Measurements from ENCODE around the gene WWTR1.

- TF ChIP-seq CTCF (IDR thresholded peaks at IDR 0.05) (no peak), POLR2A (IDR thresholded peaks at IDR 0.05) (no peak)
Observed at GRCh38 chr3:149630806-149631205, 27.0 kb downstream of the WWTR1 start.
